Left ventricle myocardium inferior (tissue), 1 donor: ENCODE results near the gene DHCR7. TPM values are rescaled to one million over a fixed set of nuclear protein-coding genes. Genes with fewer than 3 reads are reported as not detected.

Experiments
- DNase-seq: peaks from one replicate; pipeline ENCODE4 v3.0.0-alpha.2; 2020
- H3K27ac ChIP-seq: fragments of 200-600 bp; replicated peaks from 2 replicates; pipeline ENCODE4 v1.8.0; 2021
- H3K27me3 ChIP-seq: fragments of 200-600 bp; 2 replicates; pipeline ENCODE4 v1.8.0; 2021; ENCODE audit warnings: low read depth
- H3K36me3 ChIP-seq: fragments of 200-600 bp; 2 replicates; pipeline ENCODE4 v1.8.0; 2021
- H3K4me1 ChIP-seq: fragments of 200-600 bp; 2 replicates; pipeline ENCODE4 v1.8.0; 2021
- H3K4me3 ChIP-seq: fragments of 200-600 bp; 2 replicates; pipeline ENCODE4 v1.8.0; 2021; ENCODE audit warnings: mild to moderate bottlenecking, moderate library complexity
- H3K9me3 ChIP-seq: fragments of 200-600 bp; replicated peaks from 2 replicates; pipeline ENCODE4 v1.8.0; 2021
- CTCF ChIP-seq: fragments of 200-600 bp; IDR thresholded peaks from 2 replicates; pipeline ENCODE4 v1.8.0; 2021; ENCODE audit warnings: antibody characterized with exemption, mild to moderate bottlenecking, borderline replicate concordance
- intact Hi-C: fragments of 100-400 bp; cut with micrococcal nuclease; formaldehyde crosslinking; loops from one replicate; pipeline ENCODE4 v1.11.0; 2022
- total RNA-seq: library from RNA; stranded (reverse); fragmentation: NEBNext Ultra II Directional; extraction: Animal tissue kit (Norgen Biotek cat#: 25700); gene quantifications from one replicate; pipeline ENCODE4 v1.2.1, GENCODE V29; 2021
- donor health status: DM: no; HTN: yes; CAD: no; lungs with severe emphysema.

Gene DHCR7
- total RNA-seq, 1 donor from 2014 or later = 39.1 TPM

GRCh38 chr11:71459076-71459766, 11.0 kb upstream of the DHCR7 start:
- no peak for DNase-seq
- H3K36me3 ChIP-seq = peaks cover 86% of the 10 kb centered on the region
- peaks cover 6% of the 10 kb centered on the region for H3K4me1 ChIP-seq
- no peak for TF ChIP-seq CTCF
- no peaks in the 10 kb centered on the region for H3K27me3 ChIP-seq
- intact Hi-C loops = no loop called here
- no peak overlapping the region for H3K4me3 ChIP-seq
- no peak overlapping the region for H3K27ac ChIP-seq
- H3K9me3 ChIP-seq = no peaks in the 10 kb centered on the region

- Histone ChIP-seq H3K4me1 (peaks cover 14% of the 10 kb centered on the region), H3K36me3 (peaks cover 78% of the 10 kb centered on the region), H3K27ac (no peak overlapping the region), H3K4me3 (no peak overlapping the region), H3K9me3 (no peaks in the 10 kb centered on the region), H3K27me3 (no peaks in the 10 kb centered on the region)
- intact Hi-C loops = no loop called here
- no peak for DNase-seq
- no peak for TF ChIP-seq CTCF
Measured at GRCh38 chr11:71458146-71459070, 10.2 kb upstream of the DHCR7 start.

GRCh38 chr11:71456831-71457230, 8.6 kb upstream of the DHCR7 start:
- TF ChIP-seq CTCF = no peak
- H3K27ac ChIP-seq = no peak overlapping the region
- H3K4me3 ChIP-seq = no peak overlapping the region
- no peaks in the 10 kb centered on the region for H3K9me3 ChIP-seq
- intact Hi-C loops = no loop called here
- peaks cover 28% of the 10 kb centered on the region for H3K4me1 ChIP-seq
- no peaks in the 10 kb centered on the region for H3K27me3 ChIP-seq
- DNase-seq = no peak
- H3K36me3 ChIP-seq = peaks cover 69% of the 10 kb centered on the region

- TF ChIP-seq CTCF = no peak
- peaks cover 30% of the 10 kb centered on the region for H3K4me1 ChIP-seq
- H3K4me3 ChIP-seq = no peak overlapping the region
- H3K27me3 ChIP-seq = no peaks in the 10 kb centered on the region
- no peaks in the 10 kb centered on the region for H3K9me3 ChIP-seq
- intact Hi-C loops = no loop called here
- peaks cover 64% of the 10 kb centered on the region for H3K36me3 ChIP-seq
- H3K27ac ChIP-seq = no peak overlapping the region
- DNase-seq = no peak
Measured at GRCh38 chr11:71456294-71456693, 8.1 kb upstream of the DHCR7 start.

- Histone ChIP-seq H3K27me3 (no peaks in the 10 kb centered on the region), H3K36me3 (peaks cover 47% of the 10 kb centered on the region), H3K4me3 (peak overlapping the region; percentile 97), H3K27ac (no peak overlapping the region), H3K9me3 (no peaks in the 10 kb centered on the region), H3K4me1 (peaks cover 34% of the 10 kb centered on the region)
- no peak for TF ChIP-seq CTCF
- no peak for DNase-seq
- intact Hi-C loops = no loop called here
Measured at GRCh38 chr11:71454470-71455113, 6.4 kb upstream of the DHCR7 start.
